Spleen (tissue), 7 donors: ENCODE measurements around the gene SGSH.

Experiments
- CTCF ChIP-seq, 11 experiments: fragments of 200-600 bp in 7 of 11; fragments of 450-650 bp in 4 of 11; sonication (generic) in 4 of 11; IDR thresholded peaks in 8 of 11; conservative IDR thresholded peaks in 3 of 11; 1 replicate in 7 of 11; 2 replicates in 4 of 11; pipeline versions ENCODE4 v1.4.0 to v1.8.0; 2016 to 2021; ENCODE audit warnings: antibody characterized with exemption in 11 of 11, inconsistent platforms in 4 of 11, mild to moderate bottlenecking in 1 of 11
- POLR2A ChIP-seq, 3 donors: fragments of 450-650 bp; IDR thresholded peaks; one replicate each; pipeline ENCODE4 v1.5.1; 2017; ENCODE audit warnings: antibody characterized with exemption in 3 of 3, mild to moderate bottlenecking in 1 of 3
- donor health status: DM: no; HTN: no; CAD: no; lungs with moderate emphysema.
- donor health status: DM: no; HTN: no; CAD: no.
- donor health status: DM: no; HTN: no; CAD: no.

- TF ChIP-seq POLR2A (IDR thresholded peaks at IDR 0.05) (no peak), CTCF (IDR thresholded peaks at IDR 0.05 in 8 of 11, conservative IDR thresholded peaks at IDR 0.05 in 3 of 11) (no peak)
Measured at GRCh38 chr17:80189611-80190010, 30.5 kb downstream of the SGSH start.
